Heart left ventricle (tissue), 13 donors: ENCODE data around the gene CSF3R.

Experiments used
- CTCF ChIP-seq, 12 donors: fragments of 200-600 bp; sonication (generic) in 4 of 12; IDR thresholded peaks; one replicate each; pipeline versions ENCODE4 v1.5.0 to v1.8.0; 2018 to 2022; ENCODE audit warnings: antibody characterized with exemption in 12 of 12, mild to moderate bottlenecking in 5 of 12
- POLR2A ChIP-seq, 2 donors: fragments of 450-650 bp; IDR thresholded peaks; one replicate each; pipeline ENCODE4 v1.6.1; 2017; ENCODE audit warnings: antibody characterized with exemption in 2 of 2, mild to moderate bottlenecking in 2 of 2, moderate library complexity in 2 of 2
- donor health status: ischemic (EF 13 %, LVEDD 7.1; RV severe dilation, severe dysfunction).
- donor health status: DM: no; HTN: yes; CAD: no.
- donor health status: DM: no; HTN: no; CAD: no.
- donor health status: ischemic (EF 25% LVEDD 6.9; RV normal size, moderate dysfunction).
- donor health status: ischemic (EF 25% LVEDD 5.7; RV mildly dilated, moderate dysfunction).
- donor health status: ischemic (EF 35%, LVEDD 5.7; RV mildly dilated, moderate dysfunction).
- donor health status: nonischemic (EF 11% LVEDD 7.7; RV severe dilation, severe dysfunction).
- donor health status: DM: yes; HTN: yes; CAD: no.
- donor health status: PGD.
- donor health status: ischemic (EF 29% LVEDD 5.4; RV normal size, mild dysfunction).
- donor health status: nonischemic (EF 23%, LVEDD 6.1; RV moderate dilation, normal function).

DNA sequence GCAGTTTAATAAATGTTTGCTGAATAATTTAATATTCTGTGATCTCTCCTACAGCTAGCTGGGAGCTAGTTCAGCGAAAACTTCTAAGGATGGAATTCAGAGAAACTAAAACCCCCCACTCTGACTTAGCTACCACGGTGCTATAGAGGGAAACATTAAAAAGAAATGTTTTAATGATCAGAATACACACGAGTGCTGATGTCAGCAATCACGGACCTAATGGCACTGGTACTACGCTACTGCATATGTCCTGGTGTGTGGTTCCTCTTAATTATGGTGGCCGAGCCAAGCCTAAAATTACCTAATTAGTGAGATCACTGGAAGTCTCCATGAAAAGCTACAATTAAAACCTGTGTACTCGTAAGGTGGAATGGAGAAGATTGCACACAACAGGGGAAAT, 61.1 kb downstream of the CSF3R start:
- TF ChIP-seq CTCF (IDR thresholded peaks at IDR 0.05) (no peak), POLR2A (IDR thresholded peaks at IDR 0.05) (no peak)
